Lower leg skin (tissue), 4 donors: Measurements from ENCODE around the gene PDE3A. TPM values are rescaled to one million over a fixed set of nuclear protein-coding genes. Genes with fewer than 3 reads are reported as not detected.

Experiments
- DNase-seq, 2 donors: peaks; one replicate each; pipeline ENCODE4 v3.0.0-alpha.2; 2019; ENCODE audit warnings: low spot score in 2 of 2
- H3K4me3 ChIP-seq: fragments of 200-600 bp; sonication (generic); 2 replicates; pipeline ENCODE4 v1.5.1; 2017; ENCODE audit warnings: mild to moderate bottlenecking, low read depth; ENCODE audit not compliant: poor library complexity, severe bottlenecking
- POLR2A ChIP-seq, 2 donors: fragments of 450-650 bp; IDR thresholded peaks; one replicate each; pipeline ENCODE4 v1.6.1; 2016 to 2017; ENCODE audit warnings: antibody characterized with exemption in 2 of 2, mild to moderate bottlenecking in 1 of 2, moderate library complexity in 1 of 2
- WGBS, 2 donors: methylation state at CpG; one replicate each; pipeline ENCODE4 v1.1.5; 2018; 5-methylcytosine and 5-hydroxymethylcytosine counted together
- intact Hi-C: fragments of 100-400 bp; cut with DNase I; formaldehyde crosslinking; loops from one replicate; pipeline ENCODE4 v1.15.0; 2023; ENCODE audit warnings: low total_unique reads
- total RNA-seq, 4 donors: library from RNA; depleted of rRNA; stranded (reverse); fragments of >200 nt; gene quantifications; one replicate each; pipeline ENCODE4 v1.1.0, GENCODE V29; 2016
- TF ChIP-seq, protein P1 (sequence below), 3 donors: fragments of 450-650 bp; IDR thresholded peaks; one replicate each; pipeline ENCODE4 v1.5.1; 2016; ENCODE audit warnings: antibody characterized with exemption in 3 of 3, mild to moderate bottlenecking in 3 of 3, moderate library complexity in 2 of 3

Gene PDE3A
- total RNA-seq, 4 donors from 2014 or later = 1.5 to 3.2 (median 2.7) TPM

DNA sequence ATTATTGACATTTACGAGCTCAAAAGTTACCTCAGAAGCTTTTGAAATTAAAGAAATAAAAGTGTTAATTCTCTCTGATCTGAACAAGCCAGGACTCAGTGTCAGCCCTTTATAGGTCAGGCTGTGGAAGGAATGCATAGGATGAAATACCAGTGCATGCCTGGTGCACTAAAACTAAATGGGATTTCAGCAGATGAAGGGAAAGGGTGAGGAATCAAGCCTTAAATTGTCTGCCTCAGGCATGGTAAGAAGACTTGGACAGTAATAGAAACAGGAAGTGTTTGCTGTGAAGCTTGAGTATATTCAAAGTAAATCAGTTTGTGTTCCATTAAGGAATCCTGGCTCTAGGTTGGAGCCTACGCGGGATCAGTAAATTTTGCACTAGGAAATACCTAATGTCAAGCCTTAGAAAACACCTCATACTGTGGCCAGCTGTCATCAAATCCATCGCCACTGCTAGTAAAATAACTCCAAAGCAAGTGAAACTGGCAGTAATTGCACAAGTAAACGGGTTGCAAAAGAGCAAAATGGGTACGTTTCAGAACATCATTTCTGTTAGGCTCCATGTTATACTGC, 76.3 kb downstream of the PDE3A start:
- DNase-seq = no peak
- WGBS, 2 donors = 74 to 79% methylated on average over 6 of the region's 6 CpGs
- no peak overlapping the region for H3K4me3 ChIP-seq
- TF ChIP-seq, protein P1, sequence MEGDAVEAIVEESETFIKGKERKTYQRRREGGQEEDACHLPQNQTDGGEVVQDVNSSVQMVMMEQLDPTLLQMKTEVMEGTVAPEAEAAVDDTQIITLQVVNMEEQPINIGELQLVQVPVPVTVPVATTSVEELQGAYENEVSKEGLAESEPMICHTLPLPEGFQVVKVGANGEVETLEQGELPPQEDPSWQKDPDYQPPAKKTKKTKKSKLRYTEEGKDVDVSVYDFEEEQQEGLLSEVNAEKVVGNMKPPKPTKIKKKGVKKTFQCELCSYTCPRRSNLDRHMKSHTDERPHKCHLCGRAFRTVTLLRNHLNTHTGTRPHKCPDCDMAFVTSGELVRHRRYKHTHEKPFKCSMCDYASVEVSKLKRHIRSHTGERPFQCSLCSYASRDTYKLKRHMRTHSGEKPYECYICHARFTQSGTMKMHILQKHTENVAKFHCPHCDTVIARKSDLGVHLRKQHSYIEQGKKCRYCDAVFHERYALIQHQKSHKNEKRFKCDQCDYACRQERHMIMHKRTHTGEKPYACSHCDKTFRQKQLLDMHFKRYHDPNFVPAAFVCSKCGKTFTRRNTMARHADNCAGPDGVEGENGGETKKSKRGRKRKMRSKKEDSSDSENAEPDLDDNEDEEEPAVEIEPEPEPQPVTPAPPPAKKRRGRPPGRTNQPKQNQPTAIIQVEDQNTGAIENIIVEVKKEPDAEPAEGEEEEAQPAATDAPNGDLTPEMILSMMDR (IDR thresholded peaks at IDR 0.05) = no peak
- no peak for TF ChIP-seq POLR2A (IDR thresholded peaks at IDR 0.05)
- intact Hi-C loops = no loop called here

DNA sequence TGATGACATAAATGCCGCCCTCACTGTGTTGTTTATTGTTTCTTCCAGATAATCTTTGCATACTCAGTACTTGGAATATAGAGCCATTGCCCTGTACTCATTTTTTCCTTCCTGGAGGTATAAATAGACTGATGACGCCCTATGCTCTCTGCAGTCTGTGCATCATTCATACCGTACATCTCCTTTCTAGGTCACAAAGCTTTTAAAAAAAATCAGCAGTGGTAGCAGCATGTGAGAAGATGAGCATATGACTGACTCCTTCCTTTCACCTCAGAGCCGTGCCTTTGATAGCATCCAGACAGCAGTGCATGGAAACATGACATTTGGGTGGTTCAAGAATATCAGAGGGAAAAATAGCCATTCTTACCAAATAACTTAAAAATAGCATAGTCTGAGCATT, 77.3 kb downstream of the PDE3A start:
- DNase-seq = no peak
- intact Hi-C loops = no loop called here
- TF ChIP-seq, protein P1 (IDR thresholded peaks at IDR 0.05) = no peak
- no peak for TF ChIP-seq POLR2A (IDR thresholded peaks at IDR 0.05)
- H3K4me3 ChIP-seq = no peak overlapping the region
- WGBS, 2 donors = 76 to 85% methylated on average over 4 of the region's 4 CpGs

DNA sequence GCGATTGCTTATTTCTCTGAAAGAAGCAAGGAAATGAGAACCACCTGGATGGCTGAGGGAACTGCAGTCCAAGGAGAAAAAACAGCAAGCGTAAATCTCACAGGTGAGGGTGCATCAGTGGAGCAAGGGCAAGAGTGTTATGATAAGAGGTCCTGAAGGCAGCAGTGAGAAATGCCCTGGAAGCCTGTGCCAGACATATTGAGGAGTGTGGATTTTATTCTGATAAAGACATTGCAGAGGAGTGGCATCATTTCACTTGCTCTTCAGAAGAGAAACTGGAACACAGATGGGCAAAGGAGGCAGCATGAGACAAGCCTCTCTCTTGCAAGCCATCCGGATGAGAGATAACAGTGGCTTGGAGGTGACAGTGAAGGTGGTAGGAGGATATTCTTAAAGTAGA, 78.5 kb downstream of the PDE3A start:
- WGBS, 2 donors = 91 to 92% methylated on average over 3 of the region's 3 CpGs
- intact Hi-C loops = no loop called here
- TF ChIP-seq POLR2A (IDR thresholded peaks at IDR 0.05) = no peak
- TF ChIP-seq, protein P1 (IDR thresholded peaks at IDR 0.05) = no peak
- DNase-seq = no peak
- H3K4me3 ChIP-seq = no peak overlapping the region

DNA sequence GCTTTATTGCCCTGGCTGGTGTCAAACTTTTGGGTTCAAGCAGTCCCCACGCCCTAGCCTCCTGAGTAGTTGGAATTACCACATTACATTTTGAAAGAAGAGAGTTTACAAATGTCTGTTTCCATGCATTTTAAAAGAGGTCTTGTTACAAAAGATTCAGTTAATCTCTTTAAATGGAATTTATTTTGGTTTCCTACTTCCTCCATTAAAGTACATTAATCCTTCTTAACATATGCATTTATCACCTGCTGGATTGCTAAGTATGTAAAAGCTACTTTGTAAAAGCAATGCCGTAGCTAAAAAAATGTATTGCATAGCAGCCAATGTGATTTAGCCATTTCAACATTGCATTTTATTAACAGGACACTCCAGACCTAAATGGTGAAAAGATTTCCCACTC, 80.4 kb downstream of the PDE3A start:
- intact Hi-C loops = no loop called here
- no peak overlapping the region for H3K4me3 ChIP-seq
- DNase-seq = no peak
- 79 to 88% methylated on average over 2 of the region's 2 CpGs for WGBS, 2 donors
- TF ChIP-seq, protein P1 (IDR thresholded peaks at IDR 0.05) = no peak
- TF ChIP-seq POLR2A (IDR thresholded peaks at IDR 0.05) = no peak

DNA sequence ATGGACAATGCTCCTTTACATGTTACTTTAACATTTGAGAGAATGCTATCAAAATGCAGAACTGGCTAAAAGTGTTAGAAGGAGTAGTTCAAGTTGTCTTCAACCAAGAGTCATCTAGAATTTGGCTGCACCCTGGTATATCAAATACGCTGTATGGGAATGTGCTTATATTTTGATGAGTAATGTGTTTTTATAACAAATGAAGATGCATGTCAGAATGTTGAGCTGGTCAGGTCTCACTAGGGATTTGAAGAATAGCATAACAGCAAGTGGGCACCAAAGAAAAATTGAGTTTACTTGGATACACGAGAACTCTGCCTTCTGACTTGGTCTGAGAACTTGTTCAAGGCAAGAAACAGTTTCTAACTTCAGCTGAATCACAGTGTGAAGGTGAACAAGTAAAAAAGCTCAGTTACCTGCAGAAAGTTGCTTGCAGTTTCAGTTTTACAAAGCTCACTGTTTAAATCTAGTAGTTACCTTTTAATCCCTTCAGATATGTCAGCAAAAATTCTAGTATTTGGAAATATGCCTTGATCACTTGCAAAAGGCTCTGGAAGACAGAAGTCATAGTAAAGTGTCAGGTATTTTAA, 82.3 kb downstream of the PDE3A start:
- intact Hi-C loops = no loop called here
- TF ChIP-seq POLR2A (IDR thresholded peaks at IDR 0.05) = no peak
- TF ChIP-seq, protein P1 (IDR thresholded peaks at IDR 0.05) = no peak
- WGBS, 2 donors = 85% methylated on average over 2 of the region's 2 CpGs
- no peak for DNase-seq
- no peak overlapping the region for H3K4me3 ChIP-seq

DNA sequence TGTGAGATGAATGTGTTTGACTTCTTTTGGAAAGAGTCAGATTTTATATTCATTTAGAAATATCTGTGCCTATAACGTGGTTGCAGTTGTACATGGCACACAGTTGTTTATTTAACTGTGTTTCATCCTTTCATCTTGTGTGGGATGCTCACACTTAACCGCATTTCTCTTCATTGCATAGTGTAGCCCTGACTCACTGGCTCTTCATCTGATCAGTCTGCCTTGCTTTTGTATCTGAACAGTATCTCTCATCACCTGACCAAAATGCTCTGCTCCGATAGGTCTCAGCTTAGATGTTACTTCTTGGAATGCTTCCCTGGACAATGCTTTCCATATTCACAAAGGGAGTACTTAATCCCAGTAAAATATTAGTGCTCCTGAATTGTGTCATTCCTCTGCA, 83.4 kb downstream of the PDE3A start:
- H3K4me3 ChIP-seq = no peak overlapping the region
- 77 to 87% methylated on average over 3 of the region's 3 CpGs for WGBS, 2 donors
- DNase-seq = no peak
- intact Hi-C loops = no loop called here
- TF ChIP-seq POLR2A (IDR thresholded peaks at IDR 0.05) = no peak
- TF ChIP-seq, protein P1 (IDR thresholded peaks at IDR 0.05) = no peak
